HEK293 (cell line): Measurements from ENCODE around the gene IKZF4.

ENCODE experiments used
- GFI1B ChIP-seq: fragments of 450-650 bp; formaldehyde crosslinking; IDR thresholded peaks from 2 replicates; pipeline ENCODE4 v1.5.1; 2016; ENCODE audit warnings: missing biosample characterization, missing genetic modification characterization
- MYNN ChIP-seq: fragments of 450-650 bp; formaldehyde crosslinking; IDR thresholded peaks from 2 replicates; pipeline ENCODE4 v1.5.1; 2016; ENCODE audit warnings: missing biosample characterization, missing genetic modification characterization, borderline replicate concordance
- MZF1 ChIP-seq: fragments of 450-650 bp; formaldehyde crosslinking; IDR thresholded peaks from 2 replicates; pipeline ENCODE4 v1.5.1; 2017; ENCODE audit warnings: missing biosample characterization, missing genetic modification characterization, borderline replicate concordance
- PBX3 ChIP-seq: sonication (generic); formaldehyde crosslinking; IDR thresholded peaks from 2 replicates; pipeline ENCODE4 v1.8.1; 2022; ENCODE audit warnings: mild to moderate bottlenecking, moderate library complexity, missing genetic modification reagents
- SCRT2 ChIP-seq: fragments of 450-650 bp; formaldehyde crosslinking; IDR thresholded peaks from 2 replicates; pipeline ENCODE4 v1.5.1; 2016; ENCODE audit warnings: missing biosample characterization, missing genetic modification characterization
- SP7 ChIP-seq: fragments of 450-650 bp; formaldehyde crosslinking; IDR thresholded peaks from 2 replicates; pipeline ENCODE4 v1.5.1; 2016; ENCODE audit warnings: missing biosample characterization, missing genetic modification characterization
- ZBTB17 ChIP-seq: fragments of 450-650 bp; formaldehyde crosslinking; IDR thresholded peaks from 2 replicates; pipeline ENCODE4 v1.5.1; 2016; ENCODE audit warnings: missing biosample characterization, missing genetic modification characterization
- ZBTB20 ChIP-seq: fragments of 450-650 bp; formaldehyde crosslinking; IDR thresholded peaks from 2 replicates; pipeline ENCODE4 v1.5.1; 2016; ENCODE audit warnings: missing biosample characterization, missing genetic modification characterization
- ZEB2 ChIP-seq: fragments of 450-650 bp; formaldehyde crosslinking; IDR thresholded peaks from 2 replicates; pipeline ENCODE4 v1.5.1; 2016; ENCODE audit warnings: missing biosample characterization, missing genetic modification characterization
- ZFP37 ChIP-seq: fragments of 450-650 bp; formaldehyde crosslinking; IDR thresholded peaks from 2 replicates; pipeline ENCODE4 v1.5.1; 2016; ENCODE audit warnings: missing biosample characterization, missing genetic modification characterization
- ZNF10 ChIP-seq: fragments of 450-650 bp; formaldehyde crosslinking; IDR thresholded peaks from 2 replicates; pipeline ENCODE4 v1.5.1; 2017; ENCODE audit warnings: missing biosample characterization, missing genetic modification characterization
- ZNF175 ChIP-seq: fragments of 450-650 bp; formaldehyde crosslinking; IDR thresholded peaks from 2 replicates; pipeline ENCODE4 v1.5.1; 2016; ENCODE audit warnings: missing biosample characterization, missing genetic modification characterization
- ZNF311 ChIP-seq: fragments of 450-650 bp; formaldehyde crosslinking; IDR thresholded peaks from 2 replicates; pipeline ENCODE4 v1.5.1; 2017; ENCODE audit warnings: missing biosample characterization, missing genetic modification characterization, borderline replicate concordance
- ZNF37A ChIP-seq: fragments of 450-650 bp; IDR thresholded peaks from 2 replicates; pipeline ENCODE4 v1.5.1; 2018; ENCODE audit warnings: missing biosample characterization, missing genetic modification characterization
- ZNF391 ChIP-seq: fragments of 450-650 bp; formaldehyde crosslinking; IDR thresholded peaks from 2 replicates; pipeline ENCODE4 v1.5.1; 2016; ENCODE audit warnings: low read depth, missing biosample characterization, missing genetic modification characterization, borderline replicate concordance
- ZNF394 ChIP-seq: fragments of 450-650 bp; formaldehyde crosslinking; IDR thresholded peaks from 2 replicates; pipeline ENCODE4 v1.5.1; 2016; ENCODE audit warnings: missing biosample characterization, missing genetic modification characterization, mild to moderate bottlenecking, moderate library complexity, borderline replicate concordance
- ZNF398 ChIP-seq: fragments of 450-650 bp; formaldehyde crosslinking; IDR thresholded peaks from 2 replicates; pipeline ENCODE4 v1.5.1; 2017; ENCODE audit warnings: missing biosample characterization, missing genetic modification characterization
- ZNF501 ChIP-seq: fragments of 450-650 bp; formaldehyde crosslinking; IDR thresholded peaks from 2 replicates; pipeline ENCODE4 v1.5.1; 2016; ENCODE audit warnings: missing biosample characterization, missing genetic modification characterization
- ZNF530 ChIP-seq: fragments of 450-650 bp; formaldehyde crosslinking; IDR thresholded peaks from 2 replicates; pipeline ENCODE4 v1.5.1; 2016; ENCODE audit warnings: low read depth, missing biosample characterization, missing genetic modification characterization
- ZNF561 ChIP-seq: fragments of 450-650 bp; IDR thresholded peaks from 2 replicates; pipeline ENCODE4 v1.5.1; 2018; ENCODE audit warnings: missing biosample characterization, missing genetic modification characterization, borderline replicate concordance
- ZNF610 ChIP-seq: fragments of 450-650 bp; formaldehyde crosslinking; IDR thresholded peaks from 2 replicates; pipeline ENCODE4 v1.5.1; 2016; ENCODE audit warnings: missing biosample characterization, missing genetic modification characterization, borderline replicate concordance
- ZNF629 ChIP-seq: fragments of 450-650 bp; formaldehyde crosslinking; IDR thresholded peaks from 2 replicates; pipeline ENCODE4 v1.5.1; 2017; ENCODE audit warnings: missing biosample characterization, missing genetic modification characterization
- ZNF658 ChIP-seq: fragments of 450-650 bp; formaldehyde crosslinking; IDR thresholded peaks from 2 replicates; pipeline ENCODE4; 2016; ENCODE audit warnings: missing biosample characterization, missing genetic modification characterization
- ZNF660 ChIP-seq: fragments of 450-650 bp; IDR thresholded peaks from 2 replicates; pipeline ENCODE4 v1.5.1; 2018; ENCODE audit warnings: missing biosample characterization, mild to moderate bottlenecking, missing genetic modification characterization
- ZNF76 ChIP-seq: fragments of 450-650 bp; formaldehyde crosslinking; IDR thresholded peaks from 2 replicates; pipeline ENCODE4; 2016; ENCODE audit warnings: low read depth, missing biosample characterization, missing genetic modification characterization, borderline replicate concordance
- ZNF777 ChIP-seq: fragments of 450-650 bp; formaldehyde crosslinking; IDR thresholded peaks from 2 replicates; pipeline ENCODE4 v1.5.1; 2017; ENCODE audit warnings: missing biosample characterization, missing genetic modification characterization, borderline replicate concordance
- ZNF792 ChIP-seq: fragments of 450-650 bp; formaldehyde crosslinking; IDR thresholded peaks from 2 replicates; pipeline ENCODE4 v1.5.1; 2016; ENCODE audit warnings: missing biosample characterization, missing genetic modification characterization
- ZNF843 ChIP-seq: fragments of 450-650 bp; formaldehyde crosslinking; IDR thresholded peaks from 2 replicates; pipeline ENCODE4 v1.5.1; 2016; ENCODE audit warnings: missing biosample characterization, missing genetic modification characterization
- ZXDB ChIP-seq: fragments of 450-650 bp; formaldehyde crosslinking; IDR thresholded peaks from 2 replicates; pipeline ENCODE4 v1.5.1; 2016; ENCODE audit warnings: missing biosample characterization, missing genetic modification characterization
- TF ChIP-seq, protein P1 (sequence below): fragments of 450-650 bp; formaldehyde crosslinking; IDR thresholded peaks from 2 replicates; pipeline ENCODE4 v1.5.1; 2016; ENCODE audit warnings: missing biosample characterization, missing genetic modification characterization
- TF ChIP-seq, protein P2 (sequence below): fragments of 450-650 bp; formaldehyde crosslinking; IDR thresholded peaks from 2 replicates; pipeline ENCODE4 v1.5.1; 2016; ENCODE audit warnings: missing biosample characterization, missing genetic modification characterization

IKZF4 gene

GRCh38 chr12:56078931-56079722, 58.3 kb downstream of the IKZF4 start (continued):
- TF ChIP-seq ZNF398 (tag by site-specific recombination) (peak; percentile 92), ZNF391 (tag by site-specific recombination) (0 out of 2 replicates have a peak, but pooled peaks have one; percentile 62), ZNF37A (tag by site-specific recombination) (no peak), ZNF10 (tag by site-specific recombination) (no peak), ZBTB17 (tag by site-specific recombination) (peak; percentile 68), ZNF530 (tag by site-specific recombination) (no peak), ZNF629 (0 out of 2 replicates have a peak, but pooled peaks have one; percentile 68), ZNF658 (tag by site-specific recombination) (no peak), ZNF561 (tag by site-specific recombination) (peak; percentile 46; the same call in 1 of the 2 replicates), ZFP37 (tag by site-specific recombination) (peak; percentile 95), ZNF792 (tag by site-specific recombination) (0 out of 2 replicates have a peak, but pooled peaks have one; percentile 29), PBX3 (0 out of 2 replicates have a peak, but pooled peaks have one; percentile 51), ZNF610 (peak; percentile 91; the same call in 1 of the 2 replicates), SCRT2 (peak; percentile 88), MYNN (0 out of 2 replicates have a peak, but pooled peaks have one; percentile 19), GFI1B (tag by site-specific recombination) (no peak), ZNF660 (tag by site-specific recombination) (0 out of 2 replicates have a peak, but pooled peaks have one; percentile 46), MZF1 (no peak; the same call in none of the 2 replicates), ZNF76 (tag by site-specific recombination) (peak; percentile 47; the same call in 1 of the 2 replicates), ZXDB (tag by site-specific recombination) (peak; percentile 77), ZNF843 (tag by site-specific recombination) (peak; percentile 72; the same call in 1 of the 2 replicates), ZNF394 (peak; percentile 55), SP7 (tag by site-specific recombination) (peak; percentile 83), ZNF501 (tag by site-specific recombination) (peak; percentile 91), ZEB2 (tag by site-specific recombination) (peak; percentile 91), ZNF175 (no peak), ZNF777 (peak; percentile 47; the same call in 1 of the 2 replicates), ZNF311 (tag by site-specific recombination) (no peak), ZBTB20 (tag by site-specific recombination) (peak; percentile 36; the same call in 1 of the 2 replicates)
- TF ChIP-seq, protein P1, sequence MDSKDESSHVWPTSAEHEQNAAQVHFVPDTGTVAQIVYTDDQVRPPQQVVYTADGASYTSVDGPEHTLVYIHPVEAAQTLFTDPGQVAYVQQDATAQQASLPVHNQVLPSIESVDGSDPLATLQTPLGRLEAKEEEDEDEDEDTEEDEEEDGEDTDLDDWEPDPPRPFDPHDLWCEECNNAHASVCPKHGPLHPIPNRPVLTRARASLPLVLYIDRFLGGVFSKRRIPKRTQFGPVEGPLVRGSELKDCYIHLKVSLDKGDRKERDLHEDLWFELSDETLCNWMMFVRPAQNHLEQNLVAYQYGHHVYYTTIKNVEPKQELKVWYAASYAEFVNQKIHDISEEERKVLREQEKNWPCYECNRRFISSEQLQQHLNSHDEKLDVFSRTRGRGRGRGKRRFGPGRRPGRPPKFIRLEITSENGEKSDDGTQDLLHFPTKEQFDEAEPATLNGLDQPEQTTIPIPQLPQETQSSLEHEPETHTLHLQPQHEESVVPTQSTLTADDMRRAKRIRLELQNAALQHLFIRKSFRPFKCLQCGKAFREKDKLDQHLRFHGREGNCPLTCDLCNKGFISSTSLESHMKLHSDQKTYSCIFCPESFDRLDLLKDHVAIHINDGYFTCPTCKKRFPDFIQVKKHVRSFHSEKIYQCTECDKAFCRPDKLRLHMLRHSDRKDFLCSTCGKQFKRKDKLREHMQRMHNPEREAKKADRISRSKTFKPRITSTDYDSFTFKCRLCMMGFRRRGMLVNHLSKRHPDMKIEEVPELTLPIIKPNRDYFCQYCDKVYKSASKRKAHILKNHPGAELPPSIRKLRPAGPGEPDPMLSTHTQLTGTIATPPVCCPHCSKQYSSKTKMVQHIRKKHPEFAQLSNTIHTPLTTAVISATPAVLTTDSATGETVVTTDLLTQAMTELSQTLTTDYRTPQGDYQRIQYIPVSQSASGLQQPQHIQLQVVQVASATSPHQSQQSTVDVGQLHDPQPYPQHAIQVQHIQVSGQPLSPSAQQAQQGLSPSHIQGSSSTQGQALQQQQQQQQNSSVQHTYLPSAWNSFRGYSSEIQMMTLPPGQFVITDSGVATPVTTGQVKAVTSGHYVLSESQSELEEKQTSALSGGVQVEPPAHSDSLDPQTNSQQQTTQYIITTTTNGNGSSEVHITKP (tag by site-specific recombination): no peak; the same call in 1 of the 2 replicates
- TF ChIP-seq, protein P2, sequence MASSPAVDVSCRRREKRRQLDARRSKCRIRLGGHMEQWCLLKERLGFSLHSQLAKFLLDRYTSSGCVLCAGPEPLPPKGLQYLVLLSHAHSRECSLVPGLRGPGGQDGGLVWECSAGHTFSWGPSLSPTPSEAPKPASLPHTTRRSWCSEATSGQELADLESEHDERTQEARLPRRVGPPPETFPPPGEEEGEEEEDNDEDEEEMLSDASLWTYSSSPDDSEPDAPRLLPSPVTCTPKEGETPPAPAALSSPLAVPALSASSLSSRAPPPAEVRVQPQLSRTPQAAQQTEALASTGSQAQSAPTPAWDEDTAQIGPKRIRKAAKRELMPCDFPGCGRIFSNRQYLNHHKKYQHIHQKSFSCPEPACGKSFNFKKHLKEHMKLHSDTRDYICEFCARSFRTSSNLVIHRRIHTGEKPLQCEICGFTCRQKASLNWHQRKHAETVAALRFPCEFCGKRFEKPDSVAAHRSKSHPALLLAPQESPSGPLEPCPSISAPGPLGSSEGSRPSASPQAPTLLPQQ (tag by site-specific recombination): peak; percentile 78
